ENCODE results near the gene IRF2BP1.
"Not testable (repeated sequence)": the region's sequence is repeated elsewhere in the genome, so short reads cannot be mapped to it uniquely, and the experiment has no call there.

IRF2BP1 gene

DNA sequence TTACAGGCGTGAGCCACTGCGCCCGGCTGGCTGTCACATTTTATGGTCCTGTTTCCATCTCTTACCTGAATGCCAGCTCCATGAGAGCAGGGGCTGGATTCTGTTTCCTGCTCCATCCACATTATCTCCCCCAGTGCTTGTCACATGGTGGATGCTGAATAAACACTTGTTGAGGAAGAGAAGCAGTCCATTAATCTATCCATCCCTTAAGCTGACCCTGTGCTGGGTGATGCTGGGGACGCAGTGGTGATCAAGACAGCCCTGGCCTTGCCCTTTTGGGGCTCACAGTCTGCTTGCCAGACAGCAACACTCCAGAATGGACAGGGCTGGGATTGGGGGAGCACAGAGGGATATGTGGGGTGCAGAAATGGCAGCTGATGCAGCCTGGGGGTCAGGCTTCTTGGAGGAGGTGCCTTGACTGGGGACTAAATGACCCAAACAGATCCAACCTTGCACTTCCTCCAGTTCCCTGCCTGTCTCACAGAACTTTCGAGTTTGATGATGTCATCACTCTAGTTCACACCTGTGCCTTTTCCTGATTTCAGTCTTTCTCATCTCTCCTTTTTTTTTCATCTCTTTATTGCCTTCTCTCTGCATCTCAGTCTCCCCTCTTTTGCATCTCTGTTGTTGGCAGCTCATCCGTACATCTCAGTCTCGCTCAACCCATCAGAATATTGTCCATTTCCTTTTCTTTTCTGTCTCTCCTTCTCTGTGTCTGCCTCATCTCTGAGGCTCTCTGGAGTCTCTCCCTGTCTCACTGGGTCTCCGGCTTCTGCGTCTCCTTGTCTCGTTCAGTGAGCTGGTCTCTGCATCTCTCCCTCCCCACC is 4.6 kb downstream of the IRF2BP1 start:
- DNase-seq (ENCODE audit: low read depth), result no peak

DNA sequence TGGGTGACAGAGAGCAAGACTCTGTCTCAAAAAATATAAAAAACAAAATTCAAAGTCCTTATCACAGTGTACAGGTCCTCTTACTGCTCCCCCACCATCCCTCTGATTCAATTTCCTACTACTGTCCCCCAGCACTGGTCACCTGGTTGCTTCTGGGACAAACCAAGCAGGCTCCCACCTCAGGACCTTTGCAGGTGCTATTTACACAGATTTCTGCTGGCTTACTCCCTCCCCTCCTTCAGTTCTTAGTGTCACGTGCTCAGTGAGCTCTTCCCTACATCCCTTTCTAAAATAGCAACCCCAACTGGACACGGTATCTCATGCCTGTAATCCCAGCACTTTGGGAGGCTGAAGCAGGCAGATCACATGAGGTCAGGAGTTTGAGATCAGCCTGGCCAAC is 6.0 kb downstream of the IRF2BP1 start:
- no peak for DNase-seq (ENCODE audit: low read depth)

DNA sequence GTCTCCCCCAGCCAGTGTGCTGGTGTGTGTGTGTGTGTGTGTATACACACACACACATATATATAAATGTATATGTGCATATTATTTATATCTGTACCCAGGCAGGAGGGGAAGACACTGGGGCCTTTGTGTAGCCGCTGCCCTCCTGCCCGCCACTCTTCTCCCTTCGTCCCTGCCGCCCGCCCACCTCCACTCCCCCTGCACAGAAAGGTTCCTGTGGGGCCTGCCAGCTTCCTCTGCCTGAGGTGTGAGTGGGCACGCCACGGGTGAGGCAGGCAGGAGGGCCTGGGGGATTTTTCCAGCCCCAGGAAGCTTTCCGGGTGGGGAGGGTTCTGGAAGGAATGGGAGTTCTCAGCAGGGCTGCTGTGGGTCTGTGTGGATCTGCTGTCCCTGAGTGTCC is 6.9 kb downstream of the IRF2BP1 start:
- DNase-seq (ENCODE audit: low read depth), result no peak

DNA sequence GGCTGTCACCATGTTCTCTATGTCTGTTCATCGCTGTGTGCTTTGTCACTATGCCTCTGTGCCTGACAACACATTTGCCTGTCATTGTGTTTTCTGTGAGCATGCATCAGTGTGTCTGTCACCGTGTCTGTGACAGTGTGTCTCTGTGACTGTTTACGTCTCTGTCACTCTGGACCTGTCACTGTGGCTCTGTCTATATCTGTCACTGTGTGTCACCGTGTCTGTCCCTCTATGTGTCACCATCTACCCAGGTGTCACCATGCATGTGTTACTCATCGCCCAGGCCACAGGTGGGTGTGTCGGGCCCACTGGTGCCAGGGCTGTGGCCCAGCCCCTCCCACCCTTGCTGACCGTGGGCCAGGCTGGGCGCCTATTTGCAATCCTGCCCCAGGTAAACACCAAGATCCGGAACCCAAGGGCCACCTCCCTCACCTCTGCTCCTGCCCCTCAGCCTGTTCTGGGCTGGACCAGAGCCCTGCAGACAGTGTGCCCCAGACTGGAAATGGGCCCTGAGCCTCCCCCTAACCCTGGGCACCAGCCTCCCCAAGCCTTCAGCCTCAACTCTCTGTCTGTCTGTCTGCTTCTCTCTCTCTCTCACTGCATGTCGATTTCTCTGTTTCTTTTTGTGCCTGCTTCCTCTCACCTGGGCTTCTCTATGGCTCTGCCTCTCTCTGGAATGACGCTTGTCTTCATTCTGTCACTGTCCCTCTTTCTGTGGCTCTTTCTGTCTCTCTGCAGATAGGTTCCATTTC is 7.7 kb downstream of the IRF2BP1 start:
- DNase-seq (ENCODE audit: low read depth), result no peak

DNA sequence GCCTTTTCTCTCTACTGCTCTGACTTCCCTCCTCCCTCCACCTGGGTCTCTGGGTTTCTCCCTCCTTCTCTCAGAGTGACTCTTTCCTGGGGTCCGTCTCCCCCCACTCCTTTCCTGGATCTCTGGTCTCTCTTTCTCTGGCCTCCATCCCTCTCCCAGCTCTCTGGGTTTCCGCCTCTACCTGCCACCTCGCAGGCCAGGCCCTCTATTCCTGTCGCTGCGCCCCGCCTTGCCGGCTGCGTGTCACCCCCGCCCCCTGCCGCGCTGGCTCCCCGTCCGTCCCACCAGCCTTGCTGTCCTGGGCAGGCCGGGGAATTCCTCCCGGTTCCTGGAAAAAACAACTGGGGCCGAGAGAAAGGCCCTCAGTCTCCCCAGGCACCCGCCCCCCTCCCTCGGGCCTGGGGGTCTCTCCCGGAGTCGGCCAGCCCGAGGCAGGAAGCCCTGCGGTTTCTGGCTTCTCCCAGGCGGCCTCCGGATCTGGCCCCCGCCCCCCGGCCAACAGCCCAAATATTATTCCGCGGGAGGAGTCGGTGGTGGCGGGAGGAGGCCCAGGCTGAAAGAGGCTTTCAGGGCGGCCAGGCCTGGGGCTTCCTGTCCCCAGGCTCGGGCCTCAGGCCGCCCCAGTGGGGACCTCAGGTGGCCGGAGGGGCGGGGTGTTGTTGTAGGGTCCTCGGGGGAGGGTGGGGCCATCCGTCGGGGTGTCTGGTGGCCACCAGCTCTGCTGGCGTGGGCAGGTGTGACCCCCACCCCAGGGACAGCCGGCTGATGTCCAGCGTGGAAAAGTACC is 9.3 kb downstream of the IRF2BP1 start:
- DNase-seq (ENCODE audit: low read depth), result no peak

DNA sequence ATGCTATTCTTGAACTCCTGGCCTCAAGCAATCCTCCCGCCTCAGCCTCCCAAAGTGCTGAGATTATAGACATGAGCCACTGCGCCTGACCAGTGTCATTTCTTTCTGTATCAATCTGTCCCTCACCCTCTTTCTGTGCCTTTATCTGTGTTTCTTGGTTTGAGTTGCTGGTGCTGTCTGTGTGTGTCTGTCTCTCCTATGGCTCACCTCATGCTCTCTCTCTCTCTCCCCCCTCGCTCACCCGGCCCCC is 9.9 kb downstream of the IRF2BP1 start:
- DNase-seq (ENCODE audit: low read depth), result no peak

DNA sequence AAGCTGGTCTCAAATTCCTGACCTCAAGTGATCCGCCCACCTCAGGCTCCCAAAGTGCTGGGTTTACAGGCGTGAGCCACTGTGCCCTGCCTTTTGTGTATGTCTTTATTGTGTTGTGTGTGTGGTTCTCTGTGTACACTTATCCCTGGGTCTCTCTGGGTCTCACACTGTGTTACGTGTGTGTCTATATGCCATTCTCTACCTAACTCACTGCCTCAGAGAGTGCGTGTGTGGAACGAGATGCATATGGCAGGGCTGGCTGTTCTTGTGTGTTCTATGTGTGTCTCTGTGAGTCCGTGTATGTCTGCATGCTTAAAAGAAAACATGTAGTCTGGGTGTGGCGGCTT is 11.3 kb downstream of the IRF2BP1 start:
- DNase-seq (ENCODE audit: low read depth), result no peak

DNA sequence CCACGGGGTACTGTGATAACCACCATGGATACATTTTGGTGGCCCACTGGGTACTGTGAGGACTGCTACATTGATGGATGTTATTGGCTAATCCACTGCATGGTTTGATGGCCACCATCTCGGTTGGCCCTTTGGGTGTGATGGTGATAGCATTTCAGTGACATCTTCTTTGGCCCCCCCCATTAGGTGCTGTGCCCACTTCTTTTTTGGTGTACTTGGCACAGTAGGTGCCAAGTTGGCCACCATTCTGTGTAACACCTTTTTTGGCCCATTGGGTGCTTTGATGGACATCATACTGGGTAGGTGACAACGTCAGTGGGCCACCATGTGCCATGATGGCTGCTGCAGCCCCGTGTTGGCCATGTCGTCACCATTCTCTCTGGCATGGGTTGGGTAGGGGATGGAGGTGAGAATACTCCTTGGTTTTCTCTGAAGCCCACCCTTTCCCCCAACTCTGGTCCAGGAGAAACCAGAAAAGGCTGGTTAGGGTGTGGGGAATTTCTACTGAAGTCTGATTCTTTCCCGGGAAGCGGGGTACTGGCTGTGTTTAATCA is 12.6 kb downstream of the IRF2BP1 start:
- DNase-seq (ENCODE audit: low read depth), result no peak

DNA sequence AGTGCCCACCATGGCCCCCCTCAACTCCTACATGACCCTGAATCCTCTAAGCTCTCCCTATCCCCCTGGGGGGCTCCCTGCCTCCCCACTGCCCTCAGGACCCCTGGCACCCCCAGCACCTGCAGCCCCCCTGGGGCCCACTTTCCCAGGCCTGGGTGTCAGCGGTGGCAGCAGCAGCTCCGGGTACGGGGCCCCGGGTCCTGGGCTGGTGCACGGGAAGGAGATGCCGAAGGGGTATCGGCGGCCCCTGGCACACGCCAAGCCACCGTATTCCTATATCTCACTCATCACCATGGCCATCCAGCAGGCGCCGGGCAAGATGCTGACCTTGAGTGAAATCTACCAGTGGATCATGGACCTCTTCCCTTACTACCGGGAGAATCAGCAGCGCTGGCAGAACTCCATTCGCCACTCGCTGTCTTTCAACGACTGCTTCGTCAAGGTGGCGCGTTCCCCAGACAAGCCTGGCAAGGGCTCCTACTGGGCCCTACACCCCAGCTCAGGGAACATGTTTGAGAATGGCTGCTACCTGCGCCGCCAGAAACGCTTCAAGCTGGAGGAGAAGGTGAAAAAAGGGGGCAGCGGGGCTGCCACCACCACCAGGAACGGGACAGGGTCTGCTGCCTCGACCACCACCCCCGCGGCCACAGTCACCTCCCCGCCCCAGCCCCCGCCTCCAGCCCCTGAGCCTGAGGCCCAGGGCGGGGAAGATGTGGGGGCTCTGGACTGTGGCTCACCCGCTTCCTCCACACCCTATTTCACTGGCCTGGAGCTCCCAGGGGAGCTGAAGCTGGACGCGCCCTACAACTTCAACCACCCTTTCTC is 13.6 kb downstream of the IRF2BP1 start:
- no peak for DNase-seq (ENCODE audit: low read depth)

DNA sequence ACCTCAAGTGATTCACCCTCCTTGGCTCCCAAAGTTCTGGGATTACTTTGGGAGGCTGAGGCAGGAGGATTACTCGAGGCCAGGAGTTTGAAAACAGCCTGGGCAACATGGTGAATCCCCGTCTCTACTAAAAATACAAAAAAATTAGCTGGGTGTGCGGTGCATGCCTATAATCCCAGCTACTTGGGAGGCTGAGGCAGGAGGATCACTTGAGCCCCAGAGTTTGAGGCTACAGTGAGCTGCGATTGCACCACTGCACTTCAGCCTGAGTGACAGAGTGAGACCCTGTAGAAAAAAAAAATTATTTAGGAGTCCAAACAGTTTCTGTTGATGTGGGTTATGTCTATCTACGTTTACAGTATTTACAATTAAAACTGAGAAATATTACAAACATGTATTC is 15.1 kb downstream of the IRF2BP1 start:
- no peak for DNase-seq (ENCODE audit: low read depth)

DNA sequence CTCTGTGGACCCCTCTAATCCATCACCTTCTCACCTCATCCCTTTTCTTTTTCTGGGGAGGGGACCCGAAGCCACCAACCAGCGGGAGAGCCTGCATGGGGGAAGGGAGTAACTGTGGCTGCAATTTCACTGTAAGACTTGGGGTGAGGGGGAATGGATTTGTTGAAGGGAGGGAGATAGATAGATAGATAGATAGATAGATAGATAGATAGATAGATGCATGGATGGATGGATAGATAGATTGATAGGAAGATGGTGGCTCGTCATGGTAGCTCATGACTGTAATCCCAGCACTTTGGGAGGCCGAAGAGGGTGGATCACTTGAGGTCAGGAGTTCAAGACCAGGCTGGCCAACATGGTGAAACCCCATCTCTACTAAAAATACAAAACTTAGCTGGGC is 18.7 kb downstream of the IRF2BP1 start:
- not testable (repeated sequence) for DNase-seq (ENCODE audit: low read depth)

DNA sequence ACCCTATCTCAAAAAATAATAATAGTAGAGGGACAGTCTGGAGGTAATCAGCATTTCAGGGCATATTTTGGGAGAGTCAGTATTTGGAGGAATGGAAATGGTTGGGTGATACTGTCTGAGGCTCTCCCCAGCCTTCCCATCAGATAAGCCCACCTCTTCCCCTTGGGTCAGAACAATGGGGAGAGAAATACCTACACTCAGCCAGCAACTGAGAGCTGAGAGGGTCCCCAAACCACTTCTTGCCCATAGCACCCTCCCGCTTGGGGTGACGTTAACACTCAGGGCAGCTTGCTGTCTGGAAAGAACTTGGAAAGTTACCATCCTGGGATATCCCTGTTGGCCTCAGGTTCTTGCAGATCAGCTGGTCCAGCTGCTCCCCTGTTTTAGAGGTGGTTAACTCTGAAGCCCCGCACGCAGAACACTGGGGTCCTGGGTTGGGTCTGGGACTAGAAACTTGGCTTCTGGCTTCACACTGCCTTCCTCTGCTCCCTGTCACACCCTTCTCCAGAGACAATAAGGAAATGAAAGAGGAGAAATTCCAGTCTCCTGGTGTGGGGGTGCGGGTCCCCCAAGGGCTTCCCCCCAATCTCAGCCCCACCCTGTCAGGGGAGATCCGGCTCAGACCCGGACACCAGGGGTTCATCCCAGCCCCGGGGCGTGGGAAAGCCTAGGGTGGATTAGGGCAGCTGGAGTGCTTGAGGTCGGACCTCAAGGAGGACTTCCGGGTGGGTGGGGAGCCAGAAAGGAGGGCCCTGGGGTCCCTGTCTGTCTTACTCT is 19.4 kb downstream of the IRF2BP1 start:
- DNase-seq (ENCODE audit: low read depth), result no peak

DNA sequence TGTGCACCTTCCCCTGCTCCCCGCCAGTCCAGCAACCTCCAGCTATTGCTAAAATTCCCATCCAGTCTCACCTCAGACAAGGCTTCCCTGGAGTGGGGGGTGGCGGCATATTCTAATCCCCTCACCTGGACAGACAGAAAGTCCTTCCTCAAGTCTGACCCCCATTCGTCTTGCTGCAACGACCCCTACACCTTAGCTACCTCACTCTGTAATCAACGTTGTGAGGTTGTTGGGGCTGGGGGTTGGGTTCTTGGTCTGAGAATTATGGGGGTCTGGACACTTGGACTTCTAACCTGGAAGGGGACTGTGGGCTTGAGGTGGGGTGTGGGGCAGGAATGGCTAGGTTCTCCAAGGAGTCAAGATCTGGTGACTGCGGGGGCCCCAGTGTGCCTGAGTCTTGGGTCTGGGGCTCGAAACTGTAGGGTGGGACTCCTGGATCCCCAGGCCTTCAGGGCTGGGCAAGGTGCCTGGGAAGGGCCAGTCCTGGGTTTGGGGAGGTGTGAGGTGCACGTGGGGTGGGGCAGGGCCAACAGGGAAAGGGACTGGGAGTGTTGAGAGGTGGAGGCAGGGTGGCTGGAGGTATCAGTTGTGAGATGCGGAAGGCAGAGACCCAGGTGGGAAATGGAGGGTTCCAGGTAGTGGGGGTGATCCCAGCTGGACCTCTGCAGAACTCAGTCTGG is 20.5 kb downstream of the IRF2BP1 start:
- DNase-seq (ENCODE audit: low read depth), result no peak

DNA sequence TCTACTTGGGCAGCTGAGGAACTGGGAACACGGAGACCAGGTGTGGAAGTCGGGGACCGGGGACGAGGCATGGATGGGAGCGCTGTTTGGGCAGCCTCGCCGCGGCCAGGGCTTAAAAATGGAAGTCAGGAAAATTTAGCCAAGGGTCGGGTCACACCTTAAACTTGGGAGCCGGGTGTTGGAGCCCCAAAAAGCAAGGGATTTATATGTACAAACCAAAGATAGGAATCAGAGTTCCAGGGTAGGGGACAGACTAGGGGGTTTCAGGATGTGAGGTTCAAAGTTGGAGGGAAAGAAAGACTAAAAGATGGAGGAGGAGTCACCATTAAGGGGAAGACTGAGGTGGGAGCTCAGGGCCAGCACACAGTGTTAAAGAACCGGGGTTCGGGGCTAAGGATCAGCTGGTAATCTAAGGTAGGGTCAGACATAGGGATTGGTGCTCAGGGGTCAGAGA is 21.3 kb downstream of the IRF2BP1 start:
- no peak for DNase-seq (ENCODE audit: low read depth)

DNA sequence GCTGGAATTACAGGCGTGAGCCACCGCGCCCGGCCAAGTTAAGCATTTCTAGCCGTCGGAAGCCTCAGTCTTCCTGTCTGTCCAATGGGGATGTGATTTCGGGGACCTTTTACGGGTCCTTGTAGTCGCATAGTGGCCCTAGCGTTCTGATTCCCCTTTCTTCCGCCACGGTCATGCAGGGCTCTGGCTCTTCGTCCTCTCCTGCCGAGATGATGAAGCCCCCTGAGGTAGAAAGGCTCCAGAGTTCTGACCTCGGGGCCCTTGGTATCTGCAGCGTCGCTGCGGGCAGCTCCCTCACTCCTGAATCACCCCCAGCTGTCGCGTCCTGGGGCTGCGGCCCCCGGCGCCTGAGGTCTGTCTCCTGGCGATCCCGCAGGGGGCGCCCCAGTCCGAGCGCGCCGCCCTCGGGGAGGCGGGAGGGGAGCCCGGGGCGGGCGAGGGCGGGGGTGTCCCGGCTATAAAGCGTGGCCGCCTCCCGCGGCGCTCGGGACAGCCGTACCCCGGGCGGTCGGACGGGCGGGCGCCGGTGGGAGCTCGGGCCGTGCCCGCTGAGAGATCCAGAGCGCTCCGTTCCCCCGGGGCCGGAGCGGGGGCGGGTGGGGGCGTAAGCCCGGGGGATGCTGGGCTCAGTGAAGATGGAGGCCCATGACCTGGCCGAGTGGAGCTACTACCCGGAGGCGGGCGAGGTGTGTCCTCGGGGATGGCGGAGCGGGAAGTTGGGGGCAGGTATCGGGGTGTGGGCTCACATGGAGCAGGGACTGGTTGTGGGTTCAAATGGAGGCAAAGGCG is 21.9 kb downstream of the IRF2BP1 start, which contains the start of gene FOXA3:
Gene FOXA3 (plus strand): TSS at position 487 of the 789 bp plus-strand sequence. CDS start 131 bp downstream, at position 618.
- DNase-seq (ENCODE audit: low read depth), result no peak

DNA sequence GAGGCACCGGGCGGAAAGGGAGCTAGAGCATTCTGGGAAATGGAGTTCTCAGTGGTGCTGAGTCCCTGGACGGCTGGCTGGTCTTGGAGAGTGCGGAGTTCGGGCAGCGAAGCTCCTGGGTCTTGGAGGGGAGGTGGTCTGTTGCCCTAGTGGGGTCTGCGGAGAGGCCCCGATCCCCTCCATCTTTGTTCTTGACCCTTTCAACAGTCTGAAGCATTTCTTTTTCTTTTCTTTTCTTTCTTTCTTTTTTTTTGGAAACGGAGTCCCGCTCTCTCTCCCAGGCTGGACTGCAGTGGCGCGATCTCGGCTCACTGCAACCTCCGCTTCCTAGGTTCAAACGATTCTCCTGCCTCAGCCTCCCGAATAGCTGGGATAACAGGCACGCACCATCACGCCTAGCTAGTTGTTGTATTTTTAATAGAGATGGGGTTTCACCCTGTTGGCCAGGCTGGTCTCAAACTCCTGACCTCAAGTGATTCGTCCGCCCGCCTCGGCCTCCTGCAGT is 22.6 kb downstream of the IRF2BP1 start:
- no peak for DNase-seq (ENCODE audit: low read depth)

DNA sequence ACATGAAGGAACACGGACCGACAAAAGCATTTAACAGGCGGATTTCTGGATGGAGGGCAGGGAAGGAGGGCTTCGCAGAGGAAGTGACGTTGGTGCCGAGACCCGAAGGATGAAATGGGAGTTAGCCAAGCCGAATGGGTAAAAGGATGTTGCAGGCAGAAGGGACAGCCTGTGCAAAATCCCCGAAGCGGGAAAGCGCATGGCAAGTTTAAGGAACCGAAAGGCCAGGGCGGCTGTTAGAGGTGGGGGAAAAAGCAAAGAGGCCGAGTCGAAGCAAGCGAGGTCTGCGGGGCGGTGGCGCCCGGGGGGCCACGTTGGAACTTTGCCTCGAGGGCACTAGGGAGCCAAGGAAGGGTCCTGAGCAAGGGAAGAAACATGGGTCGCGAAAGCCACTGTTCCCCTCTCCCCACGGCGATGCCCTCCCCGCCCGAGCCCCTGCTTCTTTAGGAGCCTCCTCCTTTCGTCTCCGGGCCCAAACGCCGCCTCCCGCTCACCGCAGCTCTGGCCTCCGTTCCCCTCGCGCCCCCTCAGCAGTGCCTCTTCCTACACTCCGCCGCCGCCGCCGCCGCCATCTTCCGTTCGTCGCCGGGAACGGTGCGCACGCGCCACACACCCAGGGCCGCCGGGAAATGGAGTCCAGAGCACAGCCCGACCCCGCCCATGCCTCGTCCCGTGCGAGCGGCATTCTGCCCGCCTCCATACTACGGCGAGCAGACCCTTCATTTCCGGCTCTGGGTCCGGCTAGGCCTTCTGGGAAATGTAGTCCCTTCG is 23.2 kb downstream of the IRF2BP1 start, which contains the start of gene SYMPK:
Gene SYMPK (minus strand): TSS at position 584 of the 771 bp plus-strand sequence. CDS start 8,652 bp downstream, outside the sequence.
- peak; percentile 98 for DNase-seq (ENCODE audit: low read depth)

DNA sequence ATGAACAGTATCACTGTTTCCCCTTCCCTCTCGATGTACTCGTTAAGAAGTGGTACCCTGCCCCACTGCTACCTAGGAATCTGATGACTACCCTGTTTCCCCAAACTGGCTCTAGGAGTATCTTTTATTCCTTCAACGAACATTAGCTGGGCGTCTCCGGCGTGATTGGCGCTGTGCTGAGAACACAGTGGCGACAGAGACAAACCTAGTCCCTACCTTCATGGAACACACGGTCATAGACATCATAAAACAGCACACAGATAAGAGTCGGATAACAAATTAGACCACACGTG is 23.7 kb downstream of the IRF2BP1 start:
- no peak for DNase-seq (ENCODE audit: low read depth)

Data from T follicular helper cell (primary cell).